Activated CD8-positive, alpha-beta memory T cell treated with anti-CD3 and anti-CD28 coated beads, Interleukin-2, amount 50 U/mL, for 4 hours (primary cell): ENCODE results near the gene PARP15.
"Not testable (repeated sequence)": the region's sequence is repeated elsewhere in the genome, so short reads cannot be mapped to it uniquely, and the experiment has no call there.

Experiments
- DNase-seq: peaks from one replicate; pipeline ENCODE4 v3.0.0-alpha.2; 2020

Gene PARP15

GRCh38 chr3:122674339-122674738 is 96.9 kb downstream of the PARP15 start:
- DNase-seq = no peak

DNA sequence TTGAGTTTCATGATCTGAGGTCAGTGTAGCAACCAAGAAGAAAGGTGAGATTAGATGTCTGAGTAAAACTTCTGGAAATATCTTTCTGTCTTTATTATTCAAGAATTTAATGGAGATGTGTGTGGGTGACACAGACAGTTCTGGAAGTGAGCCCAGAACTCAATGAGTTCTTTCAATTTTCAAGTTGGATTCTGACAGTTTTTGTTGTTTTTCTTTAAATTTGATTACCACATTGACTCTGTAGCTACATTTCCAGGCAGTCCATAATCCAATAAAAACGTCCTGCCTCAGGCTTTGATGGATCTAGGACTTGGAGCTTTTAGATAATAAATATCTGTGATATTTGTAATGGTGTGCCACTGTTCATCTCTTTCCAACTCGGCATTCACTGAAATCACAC is 99.3 kb downstream of the PARP15 start:
- DNase-seq = no peak

- DNase-seq = no peak
Observed at GRCh38 chr3:122677216-122677615, 99.8 kb downstream of the PARP15 start.

DNA sequence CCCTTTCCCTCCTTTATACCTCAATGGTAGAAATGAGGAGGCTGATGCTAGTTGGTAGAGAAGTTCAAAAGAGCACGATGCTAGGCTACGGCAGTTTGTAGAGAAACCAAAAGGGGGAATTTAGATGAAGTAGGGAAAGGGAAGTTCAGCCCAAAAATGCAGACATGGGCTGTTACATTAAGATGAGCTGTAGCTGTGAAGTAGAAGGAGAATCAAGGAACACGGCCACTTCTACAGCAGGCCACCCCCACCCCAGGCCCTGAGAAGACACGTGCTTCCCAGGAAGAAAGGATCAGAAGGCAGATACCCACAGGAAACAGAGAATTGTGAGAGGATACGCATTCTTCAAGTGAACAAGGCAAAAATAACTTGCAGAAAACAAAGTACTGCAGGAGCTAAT is 101.1 kb downstream of the PARP15 start:
- DNase-seq = no peak

DNA sequence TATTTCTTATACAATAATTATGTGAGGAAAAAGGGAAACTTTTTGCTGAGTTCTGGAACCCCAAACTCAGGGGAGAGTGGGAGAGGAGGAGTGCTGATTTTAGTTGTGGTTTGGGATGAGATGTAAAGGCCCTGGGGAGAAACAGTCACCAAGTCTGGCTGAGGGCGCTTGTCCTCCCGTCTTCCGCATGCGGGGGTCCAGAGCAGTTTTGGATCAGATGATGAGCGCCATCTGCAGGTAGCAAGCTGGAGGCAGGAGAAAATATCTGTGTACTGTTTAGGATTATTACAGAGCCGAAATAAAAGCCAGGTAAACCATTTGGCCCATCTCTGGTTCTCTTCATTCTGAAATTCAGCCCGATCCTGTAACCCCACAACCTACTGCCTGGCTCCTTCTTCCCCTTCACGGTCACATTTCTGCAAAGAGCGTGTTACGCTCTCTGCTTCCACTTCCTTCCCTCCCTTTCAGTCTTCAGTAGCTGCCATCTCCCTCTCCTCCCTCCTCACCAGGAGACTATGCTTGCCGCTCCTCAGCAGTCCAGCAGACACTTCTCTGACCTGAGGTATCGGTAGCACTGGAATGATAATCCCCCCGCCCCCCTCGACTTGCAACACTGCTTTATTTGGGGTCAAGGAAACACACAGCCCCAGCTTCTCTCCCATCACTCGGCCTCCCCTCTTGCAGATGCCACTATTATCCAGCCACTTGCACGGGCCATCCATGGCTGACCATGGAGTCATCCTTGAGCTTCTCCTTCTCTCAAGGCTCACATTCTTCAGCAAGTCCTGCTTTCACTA is 101.8 kb downstream of the PARP15 start:
- peak; percentile 82 for DNase-seq

DNA sequence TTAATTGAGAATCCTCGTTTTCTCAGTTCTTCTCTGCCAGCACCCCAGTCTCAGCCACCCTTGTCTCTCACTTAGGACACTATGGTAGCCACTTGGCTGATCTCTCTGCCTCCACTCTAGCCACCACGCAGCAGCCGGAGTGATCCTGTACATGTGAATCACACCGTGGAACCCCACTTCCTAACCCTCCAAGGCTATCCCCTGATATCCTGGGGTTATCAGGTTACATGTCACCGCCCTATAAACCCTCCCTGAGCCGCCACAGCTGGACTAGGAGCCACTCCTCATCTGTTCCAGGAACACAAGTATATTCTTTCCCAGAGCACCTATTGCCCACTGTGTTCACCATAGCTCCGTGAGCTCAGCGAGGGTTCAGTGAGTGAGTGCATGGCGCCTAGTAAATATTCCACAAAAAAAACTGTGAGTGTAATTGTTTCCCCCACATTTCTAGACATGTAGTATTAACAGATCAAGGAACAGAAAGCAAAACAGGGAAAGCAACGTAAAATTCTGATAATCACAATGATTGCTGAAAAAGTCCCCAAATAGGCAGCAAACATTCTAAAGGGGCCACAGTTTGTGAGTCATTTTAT is 102.5 kb downstream of the PARP15 start:
- DNase-seq = no peak

- DNase-seq = peak; percentile 64
Observed at GRCh38 chr3:122680475-122681283, 103.2 kb downstream of the PARP15 start, which contains the start of gene PARP14. PARP14 (plus strand) TSS chr3:122680839; CDS start chr3:122680884, 45 bp downstream.

DNA sequence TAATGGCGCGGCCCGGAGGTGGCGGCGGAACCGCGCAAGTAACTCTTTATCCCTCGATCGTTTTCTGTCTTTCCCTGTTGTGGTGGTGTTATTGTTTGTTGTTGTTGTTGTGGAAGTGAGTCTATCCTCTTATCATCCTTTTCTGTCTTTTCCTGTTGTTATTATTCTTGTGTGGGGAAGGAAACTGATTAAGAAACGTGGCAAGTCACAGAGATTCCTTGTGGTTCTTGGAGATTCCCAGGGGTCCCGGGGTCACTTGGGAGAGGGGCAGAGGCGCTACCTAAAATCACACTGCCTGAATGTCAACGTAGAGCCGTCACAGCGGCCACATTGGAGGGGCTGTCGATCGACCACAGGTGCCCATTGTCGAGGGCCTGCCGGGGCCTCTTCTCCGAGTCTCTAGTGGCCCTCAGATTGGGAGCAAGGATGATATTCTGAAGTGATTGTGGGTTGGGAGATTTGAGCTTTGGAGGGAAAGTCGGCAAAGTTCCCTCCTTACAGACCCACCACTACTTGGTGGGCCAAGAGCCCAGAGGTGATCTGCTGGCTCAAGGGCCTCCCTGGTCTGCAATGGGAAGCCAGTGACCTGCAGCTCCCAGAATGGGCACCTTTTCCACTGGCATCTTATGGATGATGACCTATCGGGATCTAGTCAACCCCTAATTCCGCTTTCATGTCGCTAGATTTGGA is 104.0 kb downstream of the PARP15 start:
- DNase-seq = no peak

DNA sequence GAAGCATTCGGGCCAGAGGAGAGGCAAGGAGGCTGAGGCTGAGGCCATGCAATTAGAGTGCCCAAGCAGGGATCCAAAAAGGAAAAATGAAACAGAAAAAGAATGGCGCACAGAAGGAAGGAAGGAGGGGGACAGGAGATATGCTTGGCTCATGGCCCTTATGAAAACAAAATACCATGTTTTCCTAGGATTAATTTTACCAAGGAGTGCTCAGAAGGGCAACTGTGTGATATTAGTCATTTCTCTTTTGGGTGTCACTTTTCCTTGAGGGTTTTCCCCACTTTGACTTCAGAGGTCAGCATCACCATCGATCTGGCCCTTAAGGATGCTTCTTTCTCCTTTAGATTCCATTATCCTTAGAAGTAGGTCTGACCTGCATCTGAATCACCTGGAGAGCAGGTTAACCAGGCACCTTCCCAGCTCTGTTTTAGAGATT is 104.5 kb downstream of the PARP15 start:
- no peak for DNase-seq

DNA sequence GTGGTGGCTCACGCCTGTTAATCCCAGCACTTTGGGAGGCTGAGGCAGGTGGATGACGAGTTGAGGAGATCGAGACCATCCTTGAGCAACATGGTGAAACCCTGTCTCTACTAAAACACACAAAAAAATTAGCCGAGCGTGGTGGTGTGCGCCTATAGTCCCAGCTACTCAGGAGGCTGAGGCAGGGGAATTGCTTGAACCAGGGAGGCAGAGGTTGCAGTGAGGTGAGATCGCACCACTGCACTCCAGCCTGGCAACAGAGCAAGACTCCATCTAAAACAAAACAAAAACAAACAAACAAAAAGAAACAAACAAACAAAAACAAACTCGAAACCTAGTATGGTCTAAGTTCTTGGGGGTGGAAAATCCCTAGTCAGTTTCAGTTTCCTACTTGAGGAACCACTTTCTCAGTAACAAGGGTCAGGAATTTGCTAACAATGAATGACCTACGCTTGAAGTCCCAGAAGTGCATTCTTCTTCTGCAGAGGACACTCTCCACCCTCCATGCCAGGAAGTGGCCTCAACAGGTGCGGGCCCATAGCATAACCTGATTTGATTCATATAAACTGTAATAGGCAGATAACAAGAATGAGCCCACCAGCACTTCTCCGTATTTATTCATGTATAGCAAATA is 105.4 kb downstream of the PARP15 start:
- not testable (repeated sequence) for DNase-seq

DNA sequence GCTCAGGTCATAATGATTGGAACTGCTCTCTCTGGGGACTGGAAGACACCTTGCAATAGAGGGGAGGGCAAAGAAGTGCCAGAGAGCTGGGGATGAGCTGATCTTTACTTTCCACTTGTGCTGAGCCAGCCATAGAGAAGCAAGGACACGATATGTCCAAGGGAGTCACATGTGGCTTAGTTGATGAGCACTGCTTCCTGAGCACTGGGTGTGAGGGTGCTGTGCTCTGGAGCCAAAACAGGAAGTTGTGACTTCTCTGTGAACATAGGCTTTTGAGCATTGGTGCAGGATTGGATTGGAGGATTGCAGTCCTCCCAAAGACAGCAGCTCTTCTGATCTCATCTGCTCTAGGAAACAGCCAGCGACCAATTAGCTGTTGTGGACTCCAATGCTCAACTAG is 109.8 kb downstream of the PARP15 start:
- no peak for DNase-seq
